ENCODE results near the gene CEP104. TPM values are rescaled to one million over a fixed set of nuclear protein-coding genes. Genes with fewer than 3 reads are reported as not detected.
"Not testable (repeated sequence)": the region's sequence is repeated elsewhere in the genome, so short reads cannot be mapped to it uniquely, and the experiment has no call there.

CEP104 gene
- total RNA-seq, 1 experiment from 2014 or later: 4.9 TPM

- Histone ChIP-seq H3K9me3 (no peaks in the 10 kb centered on the region), H3K4me3 (no peak overlapping the region), H3K36me3 (no peaks in the 10 kb centered on the region; the same call in 1 of the 2 replicates), H3K27me3 (no peaks in the 10 kb centered on the region)
- no peak for DNase-seq
Measured at GRCh38 chr1:3821447-3821846, 35.6 kb downstream of the CEP104 start.

GRCh38 chr1:3821004-3821403 is 36.0 kb downstream of the CEP104 start:
- DNase-seq: no peak
- no peaks in the 10 kb centered on the region for H3K9me3 ChIP-seq
- H3K27me3 ChIP-seq: no peaks in the 10 kb centered on the region
- H3K36me3 ChIP-seq: no peaks in the 10 kb centered on the region; the same call in 1 of the 2 replicates
- H3K4me3 ChIP-seq: no peak overlapping the region

- Histone ChIP-seq H3K27me3 (no peaks in the 10 kb centered on the region), H3K9me3 (no peaks in the 10 kb centered on the region), H3K36me3 (no peaks in the 10 kb centered on the region; the same call in 1 of the 2 replicates), H3K4me3 (no peak overlapping the region)
- DNase-seq: no peak
Measured at GRCh38 chr1:3820316-3820715, 36.7 kb downstream of the CEP104 start.

GRCh38 chr1:3819771-3820200 is 37.2 kb downstream of the CEP104 start:
- Histone ChIP-seq H3K9me3 (no peaks in the 10 kb centered on the region), H3K4me3 (no peak overlapping the region)

GRCh38 chr1:3817821-3818597 is 39.0 kb downstream of the CEP104 start:
- Histone ChIP-seq H3K4me3 (no peak overlapping the region), H3K27me3 (no peaks in the 10 kb centered on the region), H3K36me3 (peaks cover 4% of the 10 kb centered on the region; the same call in 1 of the 2 replicates), H3K9me3 (no peaks in the 10 kb centered on the region)
- no peak for DNase-seq

More at GRCh38 chr1:3819771-3820200, 37.2 kb downstream of the CEP104 start:
- Histone ChIP-seq H3K36me3 (peaks cover 3% of the 10 kb centered on the region; the same call in 1 of the 2 replicates), H3K27me3 (no peaks in the 10 kb centered on the region)
- no peak for DNase-seq

- no peak for DNase-seq
Measured at GRCh38 chr1:3817138-3817740, 39.8 kb downstream of the CEP104 start.

GRCh38 chr1:3816331-3817137 is 40.5 kb downstream of the CEP104 start:
- Histone ChIP-seq H3K9me3 (no peaks in the 10 kb centered on the region), H3K4me3 (no peak overlapping the region), H3K36me3 (peaks cover 4% of the 10 kb centered on the region; the same call in 1 of the 2 replicates), H3K27me3 (no peaks in the 10 kb centered on the region)
- no peak for DNase-seq

More at GRCh38 chr1:3817138-3817740, 39.8 kb downstream of the CEP104 start:
- Histone ChIP-seq H3K36me3 (peaks cover 4% of the 10 kb centered on the region; the same call in 1 of the 2 replicates), H3K4me3 (no peak overlapping the region), H3K9me3 (no peaks in the 10 kb centered on the region), H3K27me3 (no peaks in the 10 kb centered on the region)

- H3K36me3 ChIP-seq: peaks cover 4% of the 10 kb centered on the region; the same call in 1 of the 2 replicates
- no peaks in the 10 kb centered on the region for H3K27me3 ChIP-seq
- no peak for DNase-seq
- H3K4me3 ChIP-seq: no peak overlapping the region
- no peaks in the 10 kb centered on the region for H3K9me3 ChIP-seq
Measured at GRCh38 chr1:3814771-3815561, 42.0 kb downstream of the CEP104 start.

- peaks cover 4% of the 10 kb centered on the region; the same call in 1 of the 2 replicates for H3K36me3 ChIP-seq
Measured at GRCh38 chr1:3814065-3814464, 42.9 kb downstream of the CEP104 start.

GRCh38 chr1:3811595-3811911 is 45.5 kb downstream of the CEP104 start:
- Histone ChIP-seq H3K9me3 (peaks cover 8% of the 10 kb centered on the region), H3K27me3 (no peaks in the 10 kb centered on the region), H3K4me3 (no peak overlapping the region), H3K36me3 (peaks cover 4% of the 10 kb centered on the region; the same call in 1 of the 2 replicates)
- no peak for DNase-seq

More at GRCh38 chr1:3814065-3814464, 42.9 kb downstream of the CEP104 start:
- DNase-seq: no peak
- Histone ChIP-seq H3K9me3 (no peaks in the 10 kb centered on the region), H3K27me3 (no peaks in the 10 kb centered on the region), H3K4me3 (no peak overlapping the region)

GRCh38 chr1:3810149-3810761 is 46.8 kb downstream of the CEP104 start:
- not testable (repeated sequence) for H3K27me3 ChIP-seq, DNase-seq, H3K4me3 ChIP-seq, H3K36me3 ChIP-seq
- peaks cover 12% of the 10 kb centered on the region for H3K9me3 ChIP-seq

- no peak for DNase-seq
- Histone ChIP-seq H3K9me3 (peaks cover 12% of the 10 kb centered on the region), H3K4me3 (no peak overlapping the region), H3K36me3 (0 out of 2 replicates have a peak, but pooled peaks cover under 1% of the 10 kb centered on the region), H3K27me3 (no peaks in the 10 kb centered on the region)
Measured at GRCh38 chr1:3809680-3810079, 47.3 kb downstream of the CEP104 start.

GRCh38 chr1:3807769-3808168 is 49.2 kb downstream of the CEP104 start:
- peaks cover 12% of the 10 kb centered on the region for H3K9me3 ChIP-seq
- no peak overlapping the region for H3K4me3 ChIP-seq
- H3K27me3 ChIP-seq: no peaks in the 10 kb centered on the region
- no peaks in the 10 kb centered on the region for H3K36me3 ChIP-seq
- no peak for DNase-seq

GRCh38 chr1:3805038-3805437 is 52.0 kb downstream of the CEP104 start:
- 0 out of 2 replicates have a peak, but pooled peaks cover 3% of the 10 kb centered on the region for H3K27me3 ChIP-seq
- DNase-seq: no peak
- H3K9me3 ChIP-seq: peaks cover 14% of the 10 kb centered on the region
- H3K36me3 ChIP-seq: no peaks in the 10 kb centered on the region
- H3K4me3 ChIP-seq: no peak overlapping the region

GRCh38 chr1:3804627-3804944 is 52.4 kb downstream of the CEP104 start:
- H3K4me3 ChIP-seq, DNase-seq: not testable (repeated sequence)

More at GRCh38 chr1:3804627-3804944, 52.4 kb downstream of the CEP104 start:
- not testable (repeated sequence) for H3K36me3 ChIP-seq, H3K27me3 ChIP-seq
- H3K9me3 ChIP-seq: peaks cover 14% of the 10 kb centered on the region

All from MG63 (cell line).